SK-N-SH (cell line): ENCODE results near the gene IL31RA.

Experiments used
- EP300 ChIP-seq, 2 experiments: IDR thresholded peaks; 2 replicates each; pipeline versions ENCODE4 v1.4.0 to v1.6.1; 2012; ENCODE audit warnings: borderline replicate concordance in 1 of 2, low read depth in 1 of 2, low read length in 1 of 2
- EZH2phosphoT487 ChIP-seq: fragments of 200-600 bp; sonication (generic); IDR thresholded peaks from 2 replicates; pipeline ENCODE4 v1.6.1; 2017; ENCODE audit warnings: low read depth, mixed run types, mild to moderate bottlenecking, antibody characterized with exemption, moderate library complexity, borderline replicate concordance
- FOSL2 ChIP-seq: IDR thresholded peaks from 2 replicates; pipeline ENCODE4 v1.4.0; 2012; ENCODE audit warnings: low read depth, mild to moderate bottlenecking, moderate library complexity, borderline replicate concordance
- JUND ChIP-seq: IDR thresholded peaks from 2 replicates; pipeline ENCODE4 v1.4.0; 2012
- POLR2AphosphoS5 ChIP-seq: IDR thresholded peaks from 2 replicates; pipeline ENCODE4 v1.6.1; 2012; ENCODE audit warnings: low read depth, low read length
- REST ChIP-seq: IDR thresholded peaks from 2 replicates; pipeline ENCODE4 v1.6.1; 2012; ENCODE audit warnings: mild to moderate bottlenecking, low read depth, low read length, moderate library complexity
- SIN3A ChIP-seq: IDR thresholded peaks from 2 replicates; pipeline ENCODE4 v1.6.1; 2012; ENCODE audit warnings: low read depth, mild to moderate bottlenecking, low read length, moderate library complexity, borderline replicate concordance
- TAF1 ChIP-seq: IDR thresholded peaks from 2 replicates; pipeline ENCODE4 v1.6.1; 2012; ENCODE audit warnings: low read depth, mild to moderate bottlenecking, low read length, moderate library complexity, borderline replicate concordance
- TEAD4 ChIP-seq: IDR thresholded peaks from 2 replicates; pipeline ENCODE4 v1.4.0; 2012; ENCODE audit warnings: mild to moderate bottlenecking, borderline replicate concordance; ENCODE audit not compliant: insufficient read depth
- TF ChIP-seq, protein P1 (sequence below): fragments of 200-600 bp; sonication (generic); IDR thresholded peaks from 2 replicates; pipeline ENCODE4 v1.6.1; 2017; ENCODE audit warnings: antibody characterized with exemption, mild to moderate bottlenecking, moderate library complexity

DNA sequence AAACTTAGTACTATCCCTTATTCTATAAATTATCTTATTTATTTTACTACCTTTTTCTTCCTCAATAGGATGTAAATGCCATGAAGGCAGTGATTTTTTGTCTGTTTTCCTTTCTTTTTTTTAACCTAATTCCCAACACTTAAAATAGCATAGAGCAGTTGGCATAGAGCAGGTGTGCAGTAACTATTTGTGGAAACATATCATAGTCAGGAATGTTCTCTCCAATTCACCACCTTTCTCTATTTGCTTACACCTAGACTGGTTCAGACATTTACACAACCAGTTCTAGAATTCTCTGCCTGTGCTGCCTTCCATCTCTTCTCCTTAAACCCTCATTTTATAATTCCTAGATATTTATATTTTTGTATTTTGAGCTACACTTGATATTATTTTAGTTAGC, 49.6 kb downstream of the IL31RA start:
- TF ChIP-seq EZH2phosphoT487 (no peak), SIN3A (no peak), REST (no peak), TAF1 (no peak), FOSL2 (no peak), TEAD4 (no peak), EP300 (IDR thresholded peaks at IDR 0.05; ENCODE audit: borderline replicate concordance in 1 of 2, low read depth in 1 of 2, low read length in 1 of 2) (no peak), POLR2AphosphoS5 (no peak), JUND (no peak)
- TF ChIP-seq, protein P1, sequence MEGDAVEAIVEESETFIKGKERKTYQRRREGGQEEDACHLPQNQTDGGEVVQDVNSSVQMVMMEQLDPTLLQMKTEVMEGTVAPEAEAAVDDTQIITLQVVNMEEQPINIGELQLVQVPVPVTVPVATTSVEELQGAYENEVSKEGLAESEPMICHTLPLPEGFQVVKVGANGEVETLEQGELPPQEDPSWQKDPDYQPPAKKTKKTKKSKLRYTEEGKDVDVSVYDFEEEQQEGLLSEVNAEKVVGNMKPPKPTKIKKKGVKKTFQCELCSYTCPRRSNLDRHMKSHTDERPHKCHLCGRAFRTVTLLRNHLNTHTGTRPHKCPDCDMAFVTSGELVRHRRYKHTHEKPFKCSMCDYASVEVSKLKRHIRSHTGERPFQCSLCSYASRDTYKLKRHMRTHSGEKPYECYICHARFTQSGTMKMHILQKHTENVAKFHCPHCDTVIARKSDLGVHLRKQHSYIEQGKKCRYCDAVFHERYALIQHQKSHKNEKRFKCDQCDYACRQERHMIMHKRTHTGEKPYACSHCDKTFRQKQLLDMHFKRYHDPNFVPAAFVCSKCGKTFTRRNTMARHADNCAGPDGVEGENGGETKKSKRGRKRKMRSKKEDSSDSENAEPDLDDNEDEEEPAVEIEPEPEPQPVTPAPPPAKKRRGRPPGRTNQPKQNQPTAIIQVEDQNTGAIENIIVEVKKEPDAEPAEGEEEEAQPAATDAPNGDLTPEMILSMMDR = no peak
